K562 (cell line): ENCODE results near the gene MRPL52. TPM values are rescaled to one million over a fixed set of nuclear protein-coding genes. Genes with fewer than 3 reads are reported as not detected.

Source experiments
- CAMTA2 ChIP-seq: fragments of 250-450 bp; sonication (Bioruptor Pico); conservative IDR thresholded peaks from 2 replicates; pipeline ENCODE4 v1.5.1; 2022
- CBX3 ChIP-seq, 2 experiments: IDR thresholded peaks; 1 replicate in 1 of 2; 2 replicates in 1 of 2; pipeline ENCODE4 v1.6.1; 2012; ENCODE audit warnings: inconsistent platforms in 2 of 2, low read length in 2 of 2, borderline replicate concordance in 1 of 2, control low read depth in 1 of 2
- DIDO1 ChIP-seq: fragments of 450-650 bp; IDR thresholded peaks from 2 replicates; pipeline ENCODE4 v1.6.1; 2016; ENCODE audit warnings: low read depth, missing biosample characterization, missing genetic modification characterization
- ELF2 ChIP-seq: fragments of 250-450 bp; sonication (Bioruptor Pico); IDR thresholded peaks from 2 replicates; pipeline ENCODE4 v1.5.0; 2021; ENCODE audit warnings: mild to moderate bottlenecking
- EP300 ChIP-seq: IDR thresholded peaks from 2 replicates; pipeline ENCODE4 v1.6.1; 2012; ENCODE audit warnings: low read length, improper control_type of control experiment
- ESRRA ChIP-seq: fragments of 450-650 bp; IDR thresholded peaks from 2 replicates; pipeline ENCODE4 v1.6.1; 2014; ENCODE audit warnings: low read depth, mild to moderate bottlenecking, moderate library complexity, borderline replicate concordance
- FOSL1 ChIP-seq: fragments of 200-800 bp; sonication (Bioruptor generic); conservative IDR thresholded peaks from 2 replicates; pipeline ENCODE4 v1.6.1; 2016; ENCODE audit warnings: missing genetic modification characterization, missing compliant biosample characterization
- KAT7 ChIP-seq: sonication (generic); formaldehyde crosslinking; IDR thresholded peaks from 2 replicates; pipeline ENCODE4 v1.8.0; 2022; ENCODE audit warnings: missing genetic modification reagents, mild to moderate bottlenecking, borderline replicate concordance
- KDM1A ChIP-seq, 2 experiments: fragments of 450-650 bp; IDR thresholded peaks; 2 replicates each; pipeline ENCODE4 v1.6.1; 2016; ENCODE audit warnings: mild to moderate bottlenecking in 2 of 2
- MCM5 ChIP-seq: fragments of 450-650 bp; IDR thresholded peaks from 2 replicates; pipeline ENCODE4 v1.6.1; 2016; ENCODE audit warnings: low read depth
- YBX1 ChIP-seq: fragments of 450-650 bp; IDR thresholded peaks from 2 replicates; pipeline ENCODE4 v1.7.1; 2016; ENCODE audit warnings: mild to moderate bottlenecking
- ZC3H11A ChIP-seq: IDR thresholded peaks from 2 replicates; pipeline ENCODE4 v1.6.1; 2012; ENCODE audit warnings: low read depth, low read length, improper control_type of control experiment
- ZC3H4 ChIP-seq: sonication (generic); formaldehyde crosslinking; IDR thresholded peaks from 2 replicates; pipeline ENCODE4 v1.9.0; 2021; ENCODE audit warnings: missing genetic modification reagents, borderline replicate concordance
- ZNF444 ChIP-seq: fragments of 250-450 bp; sonication (Bioruptor Pico); IDR thresholded peaks from 2 replicates; pipeline ENCODE4 v1.4.0; 2020; ENCODE audit warnings: mild to moderate bottlenecking, moderate library complexity
- ZNF584 ChIP-seq: fragments of 200-800 bp; sonication (Bioruptor generic); IDR thresholded peaks from 2 replicates; pipeline ENCODE4 v1.6.1; 2016; ENCODE audit warnings: low read depth, mild to moderate bottlenecking, missing genetic modification characterization, missing compliant biosample characterization
- ZNF77 ChIP-seq: fragments of 250-450 bp; sonication (Bioruptor Pico); IDR thresholded peaks from 2 replicates; pipeline ENCODE4 v1.5.0; 2020
- polyA plus RNA-seq, 8 experiments: library from polyadenylated mRNA; depleted of rRNA in 4 of 8; stranded (reverse) in 5 of 8; unstranded in 3 of 8; fragments of >200 nt; fragmentation: Nextera tagmentation in 2 of 8; fragmentation: Illumina TruSeq in 1 of 8; extraction: Ambion mirVana in 2 of 8; extraction: Trizol in 1 of 8; gene quantifications; 2 replicates each; pipeline versions ENCODE4 v1.2.1 to v1.2.3, GENCODE V29; 2011 to 2014; ENCODE audit warnings: inconsistent platforms in 1 of 8, missing spikeins in 1 of 8
- total RNA-seq, 7 experiments: library from RNA; depleted of rRNA in 6 of 7; stranded (reverse); fragments of >200 nt in 6 of 7; fragmentation: Illumina TruSeq in 2 of 7; extraction: Trizol in 2 of 7; gene quantifications; 2 replicates each; pipeline versions ENCODE4 v1.2.1 to v1.2.3, GENCODE V29; 2011 to 2021; ENCODE audit warnings: low replicate concordance in 1 of 7
- TF ChIP-seq, protein P1 (sequence below): sonication (generic); formaldehyde crosslinking; IDR thresholded peaks from 2 replicates; pipeline ENCODE4 v1.8.1; 2023; ENCODE audit warnings: mild to moderate bottlenecking, missing genetic modification reagents
- TF ChIP-seq, protein P2 (sequence below), 2 experiments: fragments of 450-650 bp; conservative IDR thresholded peaks; 2 replicates each; pipeline ENCODE4 v1.6.1; 2017; ENCODE audit warnings: mild to moderate bottlenecking in 2 of 2, moderate library complexity in 2 of 2
- TF ChIP-seq, protein P3 (sequence below): fragments of 450-650 bp; formaldehyde crosslinking; IDR thresholded peaks from 2 replicates; pipeline ENCODE4 v1.4.0; 2020; ENCODE audit warnings: mild to moderate bottlenecking, moderate library complexity
- TF ChIP-seq, protein P4 (sequence below): fragments of 450-650 bp; formaldehyde crosslinking; IDR thresholded peaks from 2 replicates; pipeline ENCODE4 v1.4.0; 2022; ENCODE audit warnings: mild to moderate bottlenecking, moderate library complexity
- TF ChIP-seq, protein P5 (sequence below): fragments of 250-450 bp; sonication (Bioruptor Pico); IDR thresholded peaks from 2 replicates; pipeline ENCODE4 v1.5.0; 2021; ENCODE audit warnings: mild to moderate bottlenecking, borderline replicate concordance

The MRPL52 gene
- total and polyA plus RNA-seq, 9 of the 15 experiments (the other 6 are each of a cell fraction or from before 2014, with no cell fraction given) = 56.5 to 213 (median 168) TPM

DNA sequence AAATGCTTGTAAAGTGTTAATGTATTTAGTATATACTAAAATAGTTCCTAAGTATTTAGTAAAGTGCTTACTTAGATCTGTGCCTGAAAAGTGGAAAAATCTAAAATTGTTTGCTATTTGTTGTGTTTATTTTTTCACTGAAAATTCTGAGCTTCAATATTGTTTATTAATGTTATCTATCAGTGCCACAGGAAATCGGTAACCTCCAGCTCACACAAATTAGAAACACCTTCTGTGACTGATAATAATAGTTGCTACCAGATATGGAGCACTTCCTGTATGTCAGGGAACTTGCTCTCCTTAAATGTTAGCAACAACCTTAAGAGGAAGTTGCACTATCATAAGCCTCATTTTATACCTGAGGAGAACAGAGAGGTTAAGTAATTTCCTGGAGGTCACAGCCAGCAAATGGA, 41.1 kb downstream of the MRPL52 start (continued):
- TF ChIP-seq, protein P1, sequence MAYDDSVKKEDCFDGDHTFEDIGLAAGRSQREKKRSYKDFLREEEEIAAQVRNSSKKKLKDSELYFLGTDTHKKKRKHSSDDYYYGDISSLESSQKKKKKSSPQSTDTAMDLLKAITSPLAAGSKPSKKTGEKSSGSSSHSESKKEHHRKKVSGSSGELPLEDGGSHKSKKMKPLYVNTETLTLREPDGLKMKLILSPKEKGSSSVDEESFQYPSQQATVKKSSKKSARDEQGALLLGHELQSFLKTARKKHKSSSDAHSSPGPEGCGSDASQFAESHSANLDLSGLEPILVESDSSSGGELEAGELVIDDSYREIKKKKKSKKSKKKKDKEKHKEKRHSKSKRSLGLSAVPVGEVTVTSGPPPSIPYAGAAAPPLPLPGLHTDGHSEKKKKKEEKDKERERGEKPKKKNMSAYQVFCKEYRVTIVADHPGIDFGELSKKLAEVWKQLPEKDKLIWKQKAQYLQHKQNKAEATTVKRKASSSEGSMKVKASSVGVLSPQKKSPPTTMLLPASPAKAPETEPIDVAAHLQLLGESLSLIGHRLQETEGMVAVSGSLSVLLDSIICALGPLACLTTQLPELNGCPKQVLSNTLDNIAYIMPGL (CRISPR knock-in tag) = no peak
- TF ChIP-seq KDM1A (IDR thresholded peaks at IDR 0.05) (peak in 1 of 2 experiments; percentile 33; a peak in 1 of 4 replicates), ZNF584 (CRISPR knock-in tag) (no peak), ZC3H11A (no peak), MCM5 (no peak), FOSL1 (tag) (no peak), YBX1 (no peak), CBX3 (IDR thresholded peaks at IDR 0.05; ENCODE audit: borderline replicate concordance in 1 of 2, low read length in 2 of 2) (no peak), ESRRA (peak; percentile 14; the same call in 1 of the 2 replicates), ZNF444 (CRISPR knock-in tag) (no peak), ELF2 (CRISPR knock-in tag) (peak; percentile 61; the same call in 1 of the 2 replicates), ZNF77 (no peak), DIDO1 (tag) (no peak), KAT7 (CRISPR knock-in tag) (no peak), ZC3H4 (no peak), CAMTA2 (no peak), EP300 (0 out of 2 replicates have a peak, but pooled peaks have one; percentile 24)
- TF ChIP-seq, protein P2, sequence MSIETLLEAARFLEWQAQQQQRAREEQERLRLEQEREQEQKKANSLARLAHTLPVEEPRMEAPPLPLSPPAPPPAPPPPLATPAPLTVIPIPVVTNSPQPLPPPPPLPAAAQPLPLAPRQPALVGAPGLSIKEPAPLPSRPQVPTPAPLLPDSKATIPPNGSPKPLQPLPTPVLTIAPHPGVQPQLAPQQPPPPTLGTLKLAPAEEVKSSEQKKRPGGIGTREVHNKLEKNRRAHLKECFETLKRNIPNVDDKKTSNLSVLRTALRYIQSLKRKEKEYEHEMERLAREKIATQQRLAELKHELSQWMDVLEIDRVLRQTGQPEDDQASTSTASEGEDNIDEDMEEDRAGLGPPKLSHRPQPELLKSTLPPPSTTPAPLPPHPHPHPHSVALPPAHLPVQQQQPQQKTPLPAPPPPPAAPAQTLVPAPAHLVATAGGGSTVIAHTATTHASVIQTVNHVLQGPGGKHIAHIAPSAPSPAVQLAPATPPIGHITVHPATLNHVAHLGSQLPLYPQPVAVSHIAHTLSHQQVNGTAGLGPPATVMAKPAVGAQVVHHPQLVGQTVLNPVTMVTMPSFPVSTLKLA (conservative IDR thresholded peaks at IDR 0.05) = 0 out of 4 replicates have a peak, but pooled peaks of 1 of the 2 experiments have one; percentile 47
- TF ChIP-seq, protein P3, sequence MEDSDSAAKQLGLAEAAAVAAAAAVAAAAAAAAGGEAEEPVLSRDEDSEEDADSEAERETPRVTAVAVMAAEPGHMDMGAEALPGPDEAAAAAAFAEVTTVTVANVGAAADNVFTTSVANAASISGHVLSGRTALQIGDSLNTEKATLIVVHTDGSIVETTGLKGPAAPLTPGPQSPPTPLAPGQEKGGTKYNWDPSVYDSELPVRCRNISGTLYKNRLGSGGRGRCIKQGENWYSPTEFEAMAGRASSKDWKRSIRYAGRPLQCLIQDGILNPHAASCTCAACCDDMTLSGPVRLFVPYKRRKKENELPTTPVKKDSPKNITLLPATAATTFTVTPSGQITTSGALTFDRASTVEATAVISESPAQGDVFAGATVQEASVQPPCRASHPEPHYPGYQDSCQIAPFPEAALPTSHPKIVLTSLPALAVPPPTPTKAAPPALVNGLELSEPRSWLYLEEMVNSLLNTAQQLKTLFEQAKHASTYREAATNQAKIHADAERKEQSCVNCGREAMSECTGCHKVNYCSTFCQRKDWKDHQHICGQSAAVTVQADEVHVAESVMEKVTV = no peak
- TF ChIP-seq, protein P4, sequence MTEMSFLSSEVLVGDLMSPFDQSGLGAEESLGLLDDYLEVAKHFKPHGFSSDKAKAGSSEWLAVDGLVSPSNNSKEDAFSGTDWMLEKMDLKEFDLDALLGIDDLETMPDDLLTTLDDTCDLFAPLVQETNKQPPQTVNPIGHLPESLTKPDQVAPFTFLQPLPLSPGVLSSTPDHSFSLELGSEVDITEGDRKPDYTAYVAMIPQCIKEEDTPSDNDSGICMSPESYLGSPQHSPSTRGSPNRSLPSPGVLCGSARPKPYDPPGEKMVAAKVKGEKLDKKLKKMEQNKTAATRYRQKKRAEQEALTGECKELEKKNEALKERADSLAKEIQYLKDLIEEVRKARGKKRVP = no peak
- TF ChIP-seq, protein P5, sequence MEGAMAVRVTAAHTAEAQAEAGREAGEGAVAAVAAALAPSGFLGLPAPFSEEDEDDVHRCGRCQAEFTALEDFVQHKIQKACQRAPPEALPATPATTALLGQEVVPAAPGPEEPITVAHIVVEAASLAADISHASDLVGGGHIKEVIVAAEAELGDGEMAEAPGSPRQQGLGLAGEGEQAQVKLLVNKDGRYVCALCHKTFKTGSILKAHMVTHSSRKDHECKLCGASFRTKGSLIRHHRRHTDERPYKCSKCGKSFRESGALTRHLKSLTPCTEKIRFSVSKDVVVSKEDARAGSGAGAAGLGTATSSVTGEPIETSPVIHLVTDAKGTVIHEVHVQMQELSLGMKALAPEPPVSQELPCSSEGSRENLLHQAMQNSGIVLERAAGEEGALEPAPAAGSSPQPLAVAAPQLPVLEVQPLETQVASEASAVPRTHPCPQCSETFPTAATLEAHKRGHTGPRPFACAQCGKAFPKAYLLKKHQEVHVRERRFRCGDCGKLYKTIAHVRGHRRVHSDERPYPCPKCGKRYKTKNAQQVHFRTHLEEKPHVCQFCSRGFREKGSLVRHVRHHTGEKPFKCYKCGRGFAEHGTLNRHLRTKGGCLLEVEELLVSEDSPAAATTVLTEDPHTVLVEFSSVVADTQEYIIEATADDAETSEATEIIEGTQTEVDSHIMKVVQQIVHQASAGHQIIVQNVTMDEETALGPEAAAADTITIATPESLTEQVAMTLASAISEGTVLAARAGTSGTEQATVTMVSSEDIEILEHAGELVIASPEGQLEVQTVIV (CRISPR knock-in tag) = no peak
